BLaER1 treated with 17β-estradiol and CSF1 and Interleukin-3, amounts not matched to agents 10 nM and 100 nM (cell line): Measurements from ENCODE around the gene PDCD5.

Experiments
- H3K27ac ChIP-seq, 11 experiments: shearing (Covaris generic); formaldehyde crosslinking; 2 replicates each; pipeline ENCODE4 v1.8.1; 2022
- H3K27me3 ChIP-seq, 11 experiments: shearing (Covaris generic); formaldehyde crosslinking; 2 replicates each; pipeline ENCODE4 v1.8.1; 2022
- H3K36me3 ChIP-seq, 11 experiments: shearing (Covaris generic); formaldehyde crosslinking; 2 replicates each; pipeline ENCODE4 v1.8.1; 2022
- H3K4me1 ChIP-seq, 10 experiments: shearing (Covaris generic); formaldehyde crosslinking; 2 replicates each; pipeline ENCODE4 v1.8.1; 2022
- H3K4me2 ChIP-seq, 11 experiments: shearing (Covaris generic); formaldehyde crosslinking; 2 replicates each; pipeline ENCODE4 v1.8.1; 2022
- H3K4me3 ChIP-seq, 10 experiments: shearing (Covaris generic); formaldehyde crosslinking; 2 replicates each; pipeline ENCODE4 v1.8.1; 2022
- H3K9ac ChIP-seq, 11 experiments: shearing (Covaris generic); formaldehyde crosslinking; 2 replicates each; pipeline ENCODE4 v1.8.1; 2022
- H3K9me3 ChIP-seq, 11 experiments: shearing (Covaris generic); formaldehyde crosslinking; replicated peaks in 1 of 11; 2 replicates each; pipeline ENCODE4 v1.8.1; 2022
- H4K20me1 ChIP-seq, 11 experiments: shearing (Covaris generic); formaldehyde crosslinking; 2 replicates each; pipeline ENCODE4 v1.8.1; 2022
- Cebpa-rat ChIP-seq, 11 experiments: shearing (Covaris generic); IDR thresholded peaks; 2 replicates each; pipeline ENCODE4 v1.8.1; 2022

PDCD5 gene

GRCh38 chr19:32599736-32600157 lies 18.8 kb downstream of the PDCD5 start:
- Histone ChIP-seq H3K4me2 (no peak overlapping the region), H3K36me3 (peaks cover 94 to 100% (median 99%) of the 10 kb centered on the region in 11 experiments)

GRCh38 chr19:32603961-32604360 lies 23.0 kb downstream of the PDCD5 start:
- peaks cover 89 to 100% (median 97%) of the 10 kb centered on the region in 11 experiments for H3K36me3 ChIP-seq
- no peak overlapping the region for H3K9ac ChIP-seq
- H3K4me1 ChIP-seq = no peaks in the 10 kb centered on the region
- no peak overlapping the region for H3K27ac ChIP-seq
- no peak for TF ChIP-seq Cebpa-rat (IDR thresholded peaks at IDR 0.05)
- H3K4me2 ChIP-seq = no peak overlapping the region
- no peak overlapping the region for H3K4me3 ChIP-seq
- H4K20me1 ChIP-seq = peaks cover 0 to 14% (median 0%) of the 10 kb centered on the region in 11 experiments; a peak in 4 of 22 replicates
- H3K9me3 ChIP-seq = no peaks in the 10 kb centered on the region
- no peaks in the 10 kb centered on the region for H3K27me3 ChIP-seq

More at GRCh38 chr19:32599736-32600157, 18.8 kb downstream of the PDCD5 start:
- H3K9ac ChIP-seq = no peak overlapping the region
- H3K27me3 ChIP-seq = no peaks in the 10 kb centered on the region
- H3K9me3 ChIP-seq = no peaks in the 10 kb centered on the region
- H3K4me1 ChIP-seq = no peaks in the 10 kb centered on the region
- no peak for TF ChIP-seq Cebpa-rat (IDR thresholded peaks at IDR 0.05)
- peaks cover 0 to 25% (median 0%) of the 10 kb centered on the region in 11 experiments; a peak in 4 of 22 replicates for H4K20me1 ChIP-seq
- no peak overlapping the region for H3K4me3 ChIP-seq
- no peak overlapping the region for H3K27ac ChIP-seq

GRCh38 chr19:32605544-32605943 lies 24.6 kb downstream of the PDCD5 start:
- H3K4me3 ChIP-seq = no peak overlapping the region

GRCh38 chr19:32606289-32606688 lies 25.3 kb downstream of the PDCD5 start:
- Histone ChIP-seq H3K9me3 (no peaks in the 10 kb centered on the region), H3K4me1 (no peaks in the 10 kb centered on the region), H3K9ac (no peak overlapping the region), H4K20me1 (peaks cover 0 to 14% (median 0%) of the 10 kb centered on the region in 11 experiments; a peak in 3 of 22 replicates), H3K4me3 (no peak overlapping the region), H3K27me3 (no peaks in the 10 kb centered on the region), H3K4me2 (no peak overlapping the region), H3K27ac (no peak overlapping the region), H3K36me3 (peaks cover 84 to 100% (median 92%) of the 10 kb centered on the region in 11 experiments)
- no peak for TF ChIP-seq Cebpa-rat (IDR thresholded peaks at IDR 0.05)

More at GRCh38 chr19:32605544-32605943, 24.6 kb downstream of the PDCD5 start:
- Histone ChIP-seq H3K36me3 (peaks cover 84 to 100% (median 92%) of the 10 kb centered on the region in 11 experiments), H3K4me1 (no peaks in the 10 kb centered on the region), H3K9ac (no peak overlapping the region), H4K20me1 (peaks cover 0 to 14% (median 0%) of the 10 kb centered on the region in 11 experiments; a peak in 3 of 22 replicates), H3K4me2 (no peak overlapping the region), H3K27ac (no peak overlapping the region), H3K27me3 (no peaks in the 10 kb centered on the region), H3K9me3 (no peaks in the 10 kb centered on the region)
- TF ChIP-seq Cebpa-rat (IDR thresholded peaks at IDR 0.05) = no peak

GRCh38 chr19:32607479-32607878 lies 26.5 kb downstream of the PDCD5 start:
- Histone ChIP-seq H3K4me1 (no peaks in the 10 kb centered on the region), H4K20me1 (peaks cover 0 to 14% (median 0%) of the 10 kb centered on the region in 11 experiments; a peak in 3 of 22 replicates), H3K4me3 (no peak overlapping the region), H3K9ac (no peak overlapping the region), H3K36me3 (peaks cover 81 to 99% (median 90%) of the 10 kb centered on the region in 11 experiments), H3K9me3 (no peaks in the 10 kb centered on the region), H3K4me2 (no peak overlapping the region), H3K27me3 (no peaks in the 10 kb centered on the region), H3K27ac (no peak overlapping the region)
- TF ChIP-seq Cebpa-rat (IDR thresholded peaks at IDR 0.05) = no peak

GRCh38 chr19:32611161-32611560 lies 30.2 kb downstream of the PDCD5 start:
- Histone ChIP-seq H3K4me3 (no peak overlapping the region), H4K20me1 (no peaks in the 10 kb centered on the region), H3K4me1 (no peaks in the 10 kb centered on the region), H3K27ac (no peak overlapping the region), H3K9ac (no peak overlapping the region), H3K4me2 (no peak overlapping the region), H3K36me3 (peaks cover 81 to 99% (median 90%) of the 10 kb centered on the region in 11 experiments), H3K9me3 (peaks cover 0 to 12% (median 5%) of the 10 kb centered on the region in 11 experiments; a peak in 9 of 22 replicates), H3K27me3 (no peaks in the 10 kb centered on the region)
- no peak for TF ChIP-seq Cebpa-rat (IDR thresholded peaks at IDR 0.05)

GRCh38 chr19:32613008-32613407 lies 32.0 kb downstream of the PDCD5 start:
- H3K4me2 ChIP-seq = no peak overlapping the region
- no peak overlapping the region for H3K9ac ChIP-seq
- peaks cover 80 to 99% (median 90%) of the 10 kb centered on the region in 11 experiments for H3K36me3 ChIP-seq
- peaks cover 0 to 12% (median 5%) of the 10 kb centered on the region in 11 experiments; a peak in 9 of 22 replicates for H3K9me3 ChIP-seq
- H3K4me3 ChIP-seq = no peak overlapping the region
- no peaks in the 10 kb centered on the region for H4K20me1 ChIP-seq
- TF ChIP-seq Cebpa-rat (IDR thresholded peaks at IDR 0.05) = no peak
- H3K27ac ChIP-seq = no peak overlapping the region
- H3K27me3 ChIP-seq = no peaks in the 10 kb centered on the region
- H3K4me1 ChIP-seq = no peaks in the 10 kb centered on the region

- Histone ChIP-seq H3K4me2 (no peak overlapping the region), H3K36me3 (peaks cover 86 to 100% (median 92%) of the 10 kb centered on the region in 11 experiments)
These were observed 33.9 kb downstream of the PDCD5 start for GRCh38 chr19:32614916-32615315.

GRCh38 chr19:32615569-32615968 lies 34.6 kb downstream of the PDCD5 start:
- Histone ChIP-seq H3K4me3 (no peak overlapping the region), H3K4me1 (no peaks in the 10 kb centered on the region), H4K20me1 (peaks cover 0 to 10% (median 0%) of the 10 kb centered on the region in 11 experiments; a peak in 1 of 22 replicates), H3K9ac (no peak overlapping the region), H3K27me3 (no peaks in the 10 kb centered on the region), H3K4me2 (no peak overlapping the region), H3K36me3 (peaks cover 91 to 100% (median 95%) of the 10 kb centered on the region in 11 experiments), H3K27ac (no peak overlapping the region), H3K9me3 (peaks cover 0 to 12% (median 5%) of the 10 kb centered on the region in 11 experiments; a peak in 9 of 22 replicates)
- no peak for TF ChIP-seq Cebpa-rat (IDR thresholded peaks at IDR 0.05)

More at GRCh38 chr19:32614916-32615315, 33.9 kb downstream of the PDCD5 start:
- TF ChIP-seq Cebpa-rat (IDR thresholded peaks at IDR 0.05) = no peak
- Histone ChIP-seq H3K4me3 (no peak overlapping the region), H3K27me3 (no peaks in the 10 kb centered on the region), H3K4me1 (no peaks in the 10 kb centered on the region), H4K20me1 (peaks cover 0 to 7% (median 0%) of the 10 kb centered on the region in 11 experiments; a peak in 1 of 22 replicates), H3K27ac (no peak overlapping the region), H3K9me3 (peaks cover 0 to 12% (median 5%) of the 10 kb centered on the region in 11 experiments; a peak in 9 of 22 replicates), H3K9ac (no peak overlapping the region)
